ENCODE measurements around the gene ADSS2.

DNA sequence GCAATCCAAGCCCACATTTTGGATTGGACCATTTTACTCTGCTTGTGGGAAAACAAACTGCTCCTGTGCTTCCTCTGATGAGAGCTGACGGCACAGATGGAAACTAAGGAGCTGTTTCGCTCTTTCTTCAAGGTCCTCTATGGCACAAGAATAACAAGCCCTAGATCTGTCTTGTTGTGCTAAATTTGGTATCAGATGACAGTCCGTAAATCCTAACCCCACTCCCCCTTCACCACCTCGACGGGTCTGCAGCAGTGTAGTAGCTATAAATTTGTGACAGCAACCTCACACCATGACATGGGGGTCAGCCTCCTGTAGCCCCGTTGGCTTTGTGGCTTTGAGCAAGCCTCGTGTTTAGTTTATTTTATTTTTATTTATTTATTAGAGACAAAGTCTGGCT lies 85.9 kb downstream of the ADSS2 start:
- TF ChIP-seq, protein P1, sequence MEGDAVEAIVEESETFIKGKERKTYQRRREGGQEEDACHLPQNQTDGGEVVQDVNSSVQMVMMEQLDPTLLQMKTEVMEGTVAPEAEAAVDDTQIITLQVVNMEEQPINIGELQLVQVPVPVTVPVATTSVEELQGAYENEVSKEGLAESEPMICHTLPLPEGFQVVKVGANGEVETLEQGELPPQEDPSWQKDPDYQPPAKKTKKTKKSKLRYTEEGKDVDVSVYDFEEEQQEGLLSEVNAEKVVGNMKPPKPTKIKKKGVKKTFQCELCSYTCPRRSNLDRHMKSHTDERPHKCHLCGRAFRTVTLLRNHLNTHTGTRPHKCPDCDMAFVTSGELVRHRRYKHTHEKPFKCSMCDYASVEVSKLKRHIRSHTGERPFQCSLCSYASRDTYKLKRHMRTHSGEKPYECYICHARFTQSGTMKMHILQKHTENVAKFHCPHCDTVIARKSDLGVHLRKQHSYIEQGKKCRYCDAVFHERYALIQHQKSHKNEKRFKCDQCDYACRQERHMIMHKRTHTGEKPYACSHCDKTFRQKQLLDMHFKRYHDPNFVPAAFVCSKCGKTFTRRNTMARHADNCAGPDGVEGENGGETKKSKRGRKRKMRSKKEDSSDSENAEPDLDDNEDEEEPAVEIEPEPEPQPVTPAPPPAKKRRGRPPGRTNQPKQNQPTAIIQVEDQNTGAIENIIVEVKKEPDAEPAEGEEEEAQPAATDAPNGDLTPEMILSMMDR (IDR thresholded peaks at IDR 0.05): no peak
- TF ChIP-seq POLR2A (IDR thresholded peaks at IDR 0.05): no peak
